ENCODE results near the gene ABCD4. TPM values are rescaled to one million over a fixed set of nuclear protein-coding genes. Genes with fewer than 3 reads are reported as not detected.

Gene ABCD4
- total and polyA plus RNA-seq, 4 donors: 20.4 to 34.4 (median 29.1) TPM

DNA sequence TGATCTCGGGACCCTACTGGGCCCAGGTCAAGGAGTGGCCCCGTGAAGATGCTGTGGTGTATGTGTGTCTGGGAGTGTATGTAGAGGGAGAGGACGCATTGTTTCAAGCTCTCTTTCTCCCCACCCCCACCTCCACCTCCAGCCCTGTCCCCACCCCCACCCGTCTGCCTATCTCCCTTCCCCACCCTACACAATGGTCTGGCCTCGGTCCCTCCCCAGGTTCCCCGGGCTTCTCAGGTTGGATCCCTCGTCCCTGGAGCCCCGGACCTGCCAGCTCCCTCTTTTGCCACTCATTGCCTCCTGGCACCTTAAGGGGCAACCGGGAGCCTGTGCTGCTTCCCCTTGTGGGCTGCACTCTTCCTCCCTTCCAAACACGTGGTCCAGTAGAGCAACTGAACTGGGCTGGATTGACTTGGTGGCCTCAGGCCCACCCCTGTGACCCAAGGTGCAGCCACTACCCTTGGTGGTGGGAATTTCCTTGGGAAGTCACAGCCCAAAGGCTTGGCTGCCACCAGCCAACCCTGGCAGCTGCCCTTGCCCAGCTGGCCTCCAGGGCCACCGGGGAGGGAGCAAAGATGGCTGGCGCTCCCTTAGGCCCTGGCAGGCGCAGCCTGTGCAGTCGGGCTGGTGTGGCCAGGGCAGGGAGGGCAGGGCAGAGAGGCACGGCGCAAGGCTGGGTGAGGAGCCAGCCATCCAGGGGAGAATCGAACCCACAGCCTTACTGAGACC is 46.2 kb upstream of the ABCD4 start:
- no peaks in the 10 kb centered on the region for H3K9me3 ChIP-seq (ENCODE audit: control insufficient read depth in 4 of 4, low read length in 3 of 4)
- WGBS: 52% methylated on average over 17 of the region's 17 CpGs
- no peaks in the 10 kb centered on the region for H3K36me3 ChIP-seq (ENCODE audit: control insufficient read depth in 4 of 4, insufficient read depth in 3 of 4, low read depth in 1 of 4, low read length in 3 of 4)
- no peak overlapping the region for H3K9ac ChIP-seq (ENCODE audit: low read depth in 1 of 2, low read length in 2 of 2)
- TF ChIP-seq, protein P1, sequence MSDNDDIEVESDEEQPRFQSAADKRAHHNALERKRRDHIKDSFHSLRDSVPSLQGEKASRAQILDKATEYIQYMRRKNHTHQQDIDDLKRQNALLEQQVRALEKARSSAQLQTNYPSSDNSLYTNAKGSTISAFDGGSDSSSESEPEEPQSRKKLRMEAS (IDR thresholded peaks at IDR 0.05): no peak
- no peak for TF ChIP-seq TAF1 (conservative IDR thresholded peaks at IDR 0.05)
- TF ChIP-seq FOXA2 (IDR thresholded peaks at IDR 0.05): no peak
- no peak for TF ChIP-seq REST (IDR thresholded peaks at IDR 0.05)
- TF ChIP-seq GABPA (IDR thresholded peaks at IDR 0.05 in 1 of 2, conservative IDR thresholded peaks at IDR 0.05 in 1 of 2): no peak
- DNase-seq (ENCODE audit: low spot score): no peak
- no peak overlapping the region for H3K4me3 ChIP-seq (ENCODE audit: low read depth in 1 of 3, low read length in 3 of 3)
- no peaks in the 10 kb centered on the region for H3K4me1 ChIP-seq (ENCODE audit: control insufficient read depth in 4 of 4, insufficient read depth in 4 of 4, low read length in 3 of 4)
- no peaks in the 10 kb centered on the region for H3K27me3 ChIP-seq (ENCODE audit: control insufficient read depth in 4 of 4, insufficient read depth in 4 of 4, low read length in 3 of 4)
- H3K27ac ChIP-seq (ENCODE audit: low read depth in 1 of 2, low read length in 2 of 2): no peak overlapping the region

GRCh38 chr14:74348241-74348734 is 45.6 kb upstream of the ABCD4 start, which contains the start of gene VRTN:
Gene VRTN, plus strand, starts transcription at chr14:74348471. Its CDS starts 8,313 bp downstream, at chr14:74356784.
- H3K27ac ChIP-seq (ENCODE audit: low read depth in 1 of 2, low read length in 2 of 2): no peak within 1 kb of the TSS
- no peak for DNase-seq (ENCODE audit: low spot score)
- no peaks in the 10 kb centered on the region for H3K27me3 ChIP-seq (ENCODE audit: control insufficient read depth in 4 of 4, insufficient read depth in 4 of 4, low read length in 3 of 4)
- H3K36me3 ChIP-seq (ENCODE audit: control insufficient read depth in 4 of 4, insufficient read depth in 3 of 4, low read depth in 1 of 4, low read length in 3 of 4): no peaks in the 10 kb centered on the region
- no peak within 1 kb of the TSS for H3K4me3 ChIP-seq (ENCODE audit: low read depth in 1 of 3, low read length in 3 of 3)
- H3K4me1 ChIP-seq (ENCODE audit: control insufficient read depth in 4 of 4, insufficient read depth in 4 of 4, low read length in 3 of 4): no peaks in the 10 kb centered on the region
- H3K9me3 ChIP-seq (ENCODE audit: control insufficient read depth in 4 of 4, low read length in 3 of 4): no peaks in the 10 kb centered on the region
- H3K9ac ChIP-seq (ENCODE audit: low read depth in 1 of 2, low read length in 2 of 2): no peak within 1 kb of the TSS
- TF ChIP-seq RXRA (IDR thresholded peaks at IDR 0.05) (no peak), CTCF (IDR thresholded peaks at IDR 0.05; ENCODE audit: low read depth, low read length, missing input control) (no peak), SP1 (IDR thresholded peaks at IDR 0.05) (no peak), EGR1 (IDR thresholded peaks at IDR 0.05; ENCODE audit: low read depth in 2 of 2) (no peak), ATF3 (IDR thresholded peaks at IDR 0.05) (no peak), HNF4A (conservative IDR thresholded peaks at IDR 0.05) (no peak), NR2F2 (IDR thresholded peaks at IDR 0.05) (no peak), GABPA (IDR thresholded peaks at IDR 0.05 in 1 of 2, conservative IDR thresholded peaks at IDR 0.05 in 1 of 2) (no peak), FOXA2 (IDR thresholded peaks at IDR 0.05) (no peak), RAD21 (IDR thresholded peaks at IDR 0.05) (no peak), HNF4G (IDR thresholded peaks at IDR 0.05) (no peak), YY1 (IDR thresholded peaks at IDR 0.05) (no peak), JUND (IDR thresholded peaks at IDR 0.05) (no peak), TAF1 (conservative IDR thresholded peaks at IDR 0.05) (no peak), FOXA1 (IDR thresholded peaks at IDR 0.05) (no peak), REST (IDR thresholded peaks at IDR 0.05) (no peak)
- TF ChIP-seq, protein P1 (IDR thresholded peaks at IDR 0.05): no peak
- TF ChIP-seq, protein P2, sequence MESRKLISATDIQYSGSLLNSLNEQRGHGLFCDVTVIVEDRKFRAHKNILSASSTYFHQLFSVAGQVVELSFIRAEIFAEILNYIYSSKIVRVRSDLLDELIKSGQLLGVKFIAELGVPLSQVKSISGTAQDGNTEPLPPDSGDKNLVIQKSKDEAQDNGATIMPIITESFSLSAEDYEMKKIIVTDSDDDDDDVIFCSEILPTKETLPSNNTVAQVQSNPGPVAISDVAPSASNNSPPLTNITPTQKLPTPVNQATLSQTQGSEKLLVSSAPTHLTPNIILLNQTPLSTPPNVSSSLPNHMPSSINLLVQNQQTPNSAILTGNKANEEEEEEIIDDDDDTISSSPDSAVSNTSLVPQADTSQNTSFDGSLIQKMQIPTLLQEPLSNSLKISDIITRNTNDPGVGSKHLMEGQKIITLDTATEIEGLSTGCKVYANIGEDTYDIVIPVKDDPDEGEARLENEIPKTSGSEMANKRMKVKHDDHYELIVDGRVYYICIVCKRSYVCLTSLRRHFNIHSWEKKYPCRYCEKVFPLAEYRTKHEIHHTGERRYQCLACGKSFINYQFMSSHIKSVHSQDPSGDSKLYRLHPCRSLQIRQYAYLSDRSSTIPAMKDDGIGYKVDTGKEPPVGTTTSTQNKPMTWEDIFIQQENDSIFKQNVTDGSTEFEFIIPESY (IDR thresholded peaks at IDR 0.05): no peak
- 59% methylated on average over 12 of the region's 12 CpGs for WGBS

Measured in liver (tissue), 9 donors.